H9 (cell line): ENCODE results near the gene FYN. TPM values are rescaled to one million over a fixed set of nuclear protein-coding genes. Genes with fewer than 3 reads are reported as not detected.

Source experiments
- DNase-seq: peaks from one replicate; pipeline ENCODE4 v3.0.0-alpha.2; 2017
- H2AFZ ChIP-seq: one replicate; pipeline ENCODE4 v1.6.1; 2013; ENCODE audit warnings: mild to moderate bottlenecking, low read length, control low read depth, moderate library complexity
- H2AK5ac ChIP-seq: 2 replicates; pipeline ENCODE4 v1.6.1; 2013; ENCODE audit warnings: low read length, control low read depth, mixed read lengths; ENCODE audit not compliant: insufficient read length
- H2BK120ac ChIP-seq: one replicate; pipeline ENCODE4 v1.6.1; 2013; ENCODE audit warnings: low read depth, mild to moderate bottlenecking, low read length, control low read depth, inconsistent platforms; ENCODE audit not compliant: poor library complexity, severe bottlenecking
- H2BK12ac ChIP-seq: 2 replicates; pipeline ENCODE4 v1.6.1; 2013; ENCODE audit warnings: low read length, control low read depth, mixed read lengths, low read depth; ENCODE audit not compliant: insufficient read length
- H2BK15ac ChIP-seq: 2 replicates; pipeline ENCODE4 v1.6.1; 2013; ENCODE audit warnings: low read depth, low read length, control low read depth
- H2BK20ac ChIP-seq: one replicate; pipeline ENCODE4 v1.6.1; 2013; ENCODE audit warnings: low read depth, mild to moderate bottlenecking, low read length, control low read depth, inconsistent platforms; ENCODE audit not compliant: poor library complexity, severe bottlenecking
- H2BK5ac ChIP-seq: 2 replicates; pipeline ENCODE4 v1.6.1; 2013; ENCODE audit warnings: low read length, control low read depth, mixed read lengths; ENCODE audit not compliant: insufficient read length
- H3K14ac ChIP-seq: 2 replicates; pipeline ENCODE4 v1.6.1; 2013; ENCODE audit warnings: low read length, control low read depth; ENCODE audit not compliant: insufficient read depth
- H3K18ac ChIP-seq: 2 replicates; pipeline ENCODE4 v1.6.1; 2013; ENCODE audit warnings: low read depth, mild to moderate bottlenecking, mixed read lengths, low read length, control low read depth; ENCODE audit not compliant: insufficient read length
- H3K23ac ChIP-seq: 2 replicates; pipeline ENCODE4 v1.6.1; 2013; ENCODE audit warnings: low read length, control low read depth, mixed read lengths, low read depth; ENCODE audit not compliant: insufficient read length
- H3K23me2 ChIP-seq: 2 replicates; pipeline ENCODE4 v1.6.1; 2013; ENCODE audit warnings: low read depth, mild to moderate bottlenecking, mixed read lengths, low read length, control low read depth; ENCODE audit not compliant: insufficient read length, poor library complexity, severe bottlenecking
- H3K27ac ChIP-seq: 2 replicates; pipeline ENCODE4 v1.5.1; 2013; ENCODE audit warnings: low read length, control low read depth, mixed read lengths, low read depth; ENCODE audit not compliant: insufficient read length
- H3K27me3 ChIP-seq: 2 replicates; pipeline ENCODE4 v1.6.1; 2013; ENCODE audit warnings: low read length, control low read depth, inconsistent platforms; ENCODE audit not compliant: insufficient read depth
- H3K4ac ChIP-seq: 2 replicates; pipeline ENCODE4 v1.6.1; 2013; ENCODE audit warnings: low read depth, mild to moderate bottlenecking, control low read depth, inconsistent platforms, low read length, moderate library complexity
- H3K4me1 ChIP-seq: 2 replicates; pipeline ENCODE4 v1.6.1; 2013; ENCODE audit warnings: low read length, control low read depth, inconsistent platforms; ENCODE audit not compliant: insufficient read depth
- H3K4me2 ChIP-seq: 2 replicates; pipeline ENCODE4 v1.6.1; 2013; ENCODE audit warnings: low read length, control low read depth, mixed read lengths; ENCODE audit not compliant: insufficient read length, insufficient read depth
- H3K56ac ChIP-seq: 2 replicates; pipeline ENCODE4 v1.6.1; 2013; ENCODE audit warnings: low read depth, mild to moderate bottlenecking, mixed read lengths, low read length, control low read depth; ENCODE audit not compliant: insufficient read length
- H3K79me1 ChIP-seq: 2 replicates; pipeline ENCODE4 v1.6.1; 2013; ENCODE audit warnings: low read depth, mild to moderate bottlenecking, moderate library complexity, low read length, control low read depth, inconsistent platforms; ENCODE audit not compliant: insufficient read depth, poor library complexity, severe bottlenecking
- H3K79me2 ChIP-seq: 2 replicates; pipeline ENCODE4 v1.6.1; 2013; ENCODE audit warnings: low read length, control low read depth, inconsistent platforms; ENCODE audit not compliant: insufficient read depth
- H3K9ac ChIP-seq: 2 replicates; pipeline ENCODE4 v1.6.1; 2013; ENCODE audit warnings: low read length, control low read depth, mixed read lengths; ENCODE audit not compliant: insufficient read length; ENCODE audit errors: extremely low read depth
- H3K9me3 ChIP-seq: one replicate; pipeline ENCODE4 v1.6.1; 2013; ENCODE audit warnings: low read depth, low read length, inconsistent platforms; ENCODE audit not compliant: control insufficient read depth
- H3T11ph ChIP-seq: one replicate; pipeline ENCODE4 v1.6.1; 2013; ENCODE audit warnings: mild to moderate bottlenecking, low read length, control low read depth, inconsistent platforms
- H4K20me1 ChIP-seq: one replicate; pipeline ENCODE4 v1.6.1; 2013; ENCODE audit not compliant: control insufficient read depth, insufficient read length, insufficient read depth
- H4K5ac ChIP-seq: 2 replicates; pipeline ENCODE4 v1.6.1; 2013; ENCODE audit warnings: low read depth, mild to moderate bottlenecking, mixed read lengths, low read length, control low read depth; ENCODE audit not compliant: insufficient read length
- H4K8ac ChIP-seq: replicated peaks from 2 replicates; pipeline ENCODE4 v1.6.1; 2013; ENCODE audit warnings: low read length, control low read depth, mixed read lengths, low read depth; ENCODE audit not compliant: insufficient read length
- H4K91ac ChIP-seq: 2 replicates; pipeline ENCODE4 v1.6.1; 2013; ENCODE audit warnings: low read depth, mild to moderate bottlenecking, moderate library complexity, mixed read lengths, low read length, control low read depth; ENCODE audit not compliant: insufficient read length
- H3K27ac Mint-ChIP-seq, 3 experiments: 2 replicates in 2 of 3; 3 replicates in 1 of 3; pipeline ENCODE4 v1.8.0; 2020 to 2021; ENCODE audit warnings: mixed read lengths in 3 of 3, mild to moderate bottlenecking in 1 of 3, moderate library complexity in 1 of 3
- H3K27me3 Mint-ChIP-seq: 2 replicates; pipeline ENCODE4 v1.8.0; 2021; ENCODE audit warnings: low read depth, mild to moderate bottlenecking, moderate library complexity, mixed read lengths
- H3K36me3 Mint-ChIP-seq, 3 experiments: 2 replicates in 2 of 3; 3 replicates in 1 of 3; pipeline ENCODE4 v1.8.0; 2020 to 2021; ENCODE audit warnings: low read depth in 3 of 3, mixed read lengths in 3 of 3; ENCODE audit not compliant: insufficient read depth in 1 of 3
- H3K4me1 Mint-ChIP-seq, 2 experiments: 2 replicates each; pipeline ENCODE4 v1.8.0; 2020; ENCODE audit warnings: mixed read lengths in 2 of 2
- H3K4me3 Mint-ChIP-seq, 2 experiments: 2 replicates in 1 of 2; 3 replicates in 1 of 2; pipeline ENCODE4 v1.8.0; 2020 to 2021; ENCODE audit warnings: mild to moderate bottlenecking in 2 of 2, mixed read lengths in 2 of 2, moderate library complexity in 1 of 2
- H3K9me3 Mint-ChIP-seq, 2 experiments: 2 replicates in 1 of 2; 3 replicates in 1 of 2; pipeline ENCODE4 v1.8.0; 2020; ENCODE audit warnings: mild to moderate bottlenecking in 2 of 2, mixed read lengths in 2 of 2, moderate library complexity in 1 of 2
- CTCF ChIP-seq: fragments of 200-600 bp; sonication (generic); conservative IDR thresholded peaks from 3 replicates; pipeline ENCODE4 v1.8.0; 2021; ENCODE audit warnings: antibody characterized with exemption, mild to moderate bottlenecking
- WGBS: extraction: QIAGEN DNeasy Blood & Tissue Kit; methylation state at CpG from one replicate; pipeline ENCODE4 v1.1.7; 2013; ENCODE audit warnings: missing lambda C conversion rate, low lambda C conversion rate, mixed read lengths; ENCODE audit not compliant: insufficient read length; ENCODE audit errors: extremely low coverage; 5-methylcytosine and 5-hydroxymethylcytosine counted together
- total RNA-seq: library from RNA; stranded (reverse); gene quantifications from 2 replicates; pipeline ENCODE4 v1.2.1, GENCODE V29; 2021

Gene FYN
- total RNA-seq, 1 experiment from 2014 or later, result 64.8 TPM

DNA sequence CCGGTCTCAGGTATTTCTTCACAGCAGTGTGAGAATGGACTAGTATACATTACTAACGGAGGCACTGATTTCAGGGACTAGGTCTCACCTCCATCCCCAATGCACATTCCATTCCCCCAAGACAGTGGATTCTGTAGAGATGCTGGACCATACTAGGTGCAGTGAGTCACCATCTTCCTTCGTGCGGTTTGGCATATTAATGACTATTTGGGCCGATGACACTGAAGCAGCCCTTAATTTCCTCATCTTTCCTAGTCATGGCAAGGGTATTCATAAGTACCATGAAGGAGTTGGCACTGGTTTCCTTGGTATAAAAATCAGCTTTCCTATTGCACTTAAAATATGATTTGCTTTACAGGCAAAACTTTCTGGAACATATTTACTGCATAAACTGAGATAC, 146.2 kb downstream of the FYN start:
- Mint-ChIP-seq H3K27me3 (no peaks in the 10 kb centered on the region), H3K27ac (no peak overlapping the region), H3K4me1 (peaks cover 18 to 24% of the 10 kb centered on the region in 2 experiments), H3K4me3 (no peak overlapping the region), H3K9me3 (peaks cover 4% of the 10 kb centered on the region in 2 experiments; a peak in 3 of 5 replicates), H3K36me3 (peaks cover 4 to 5% (median 5%) of the 10 kb centered on the region in 3 experiments; a peak in 6 of 7 replicates)
- H3K18ac ChIP-seq, result no peak overlapping the region
- H3K4ac ChIP-seq, result no peak overlapping the region
- H4K8ac ChIP-seq, result no peak overlapping the region
- H3K27me3 ChIP-seq, result no peaks in the 10 kb centered on the region
- no peaks in the 10 kb centered on the region for H4K20me1 ChIP-seq
- no peak overlapping the region for H2BK20ac ChIP-seq
- H3K79me1 ChIP-seq, result peaks cover 8% of the 10 kb centered on the region
- H4K91ac ChIP-seq, result no peak overlapping the region
- peaks cover 5% of the 10 kb centered on the region; the same call in 1 of the 2 replicates for H3K4me1 ChIP-seq
- H3K23me2 ChIP-seq, result no peaks in the 10 kb centered on the region
- H3K9me3 ChIP-seq, result no peaks in the 10 kb centered on the region
- H2BK15ac ChIP-seq, result no peak overlapping the region
- no peak overlapping the region for H3K14ac ChIP-seq
- no peak for DNase-seq
- H3K27ac ChIP-seq, result no peak overlapping the region
- H2BK5ac ChIP-seq, result no peak overlapping the region
- no peak overlapping the region for H3K4me2 ChIP-seq
- no peak overlapping the region for H4K5ac ChIP-seq
- no peak overlapping the region for H2BK12ac ChIP-seq
- H2AFZ ChIP-seq, result no peak overlapping the region
- no peak overlapping the region for H3T11ph ChIP-seq
- H3K23ac ChIP-seq, result no peak overlapping the region
- no peak overlapping the region for H3K56ac ChIP-seq
- H2BK120ac ChIP-seq, result no peak overlapping the region
- no peak overlapping the region for H2AK5ac ChIP-seq
- TF ChIP-seq CTCF, result no peak
- no peaks in the 10 kb centered on the region for H3K79me2 ChIP-seq
- no CpG with 5 or more reads among the region's 5 CpGs for WGBS
- no peak overlapping the region for H3K9ac ChIP-seq
